HG03175 (cell line): ENCODE data around the gene CEACAM7.

Experiments used
- ATAC-seq: cut with Tn5 transposase; IDR thresholded peaks from one replicate; pipeline ENCODE4 v1.9.1; 2021; ENCODE audit warnings: mild to moderate bottlenecking, moderate library complexity; ENCODE audit not compliant: unreplicated experiment

Gene CEACAM7

GRCh38 chr19:41700381-41701195, 12.5 kb upstream of the CEACAM7 start:
- no peak for ATAC-seq

- no peak for ATAC-seq
These were observed 11.9 kb upstream of the CEACAM7 start for GRCh38 chr19:41699968-41700323.

GRCh38 chr19:41699231-41699967, 11.3 kb upstream of the CEACAM7 start:
- no peak for ATAC-seq

- ATAC-seq: no peak
These were observed 10.7 kb upstream of the CEACAM7 start for GRCh38 chr19:41698746-41699230.

- no peak for ATAC-seq
These were observed 9.3 kb upstream of the CEACAM7 start for GRCh38 chr19:41697198-41697855.

- ATAC-seq: no peak
These were observed 8.5 kb upstream of the CEACAM7 start for GRCh38 chr19:41696402-41697197.

GRCh38 chr19:41695745-41696144, 7.7 kb upstream of the CEACAM7 start:
- ATAC-seq: no peak

GRCh38 chr19:41694831-41695635, 7.0 kb upstream of the CEACAM7 start:
- ATAC-seq: no peak

GRCh38 chr19:41694196-41694595, 6.1 kb upstream of the CEACAM7 start:
- no peak for ATAC-seq

GRCh38 chr19:41691268-41691970, 3.3 kb upstream of the CEACAM7 start:
- ATAC-seq: no peak

- ATAC-seq: no peak
These were observed 2.7 kb upstream of the CEACAM7 start for GRCh38 chr19:41690801-41691065.

- ATAC-seq: no peak
These were observed 2.1 kb upstream of the CEACAM7 start for GRCh38 chr19:41689993-41690800.

- ATAC-seq: no peak
These were observed 617 bp upstream of the CEACAM7 start for GRCh38 chr19:41688687-41689086.

- ATAC-seq: no peak
These were observed 651 bp downstream of the CEACAM7 start for GRCh38 chr19:41687419-41687818.

- ATAC-seq: no peak
These were observed 5.6 kb downstream of the CEACAM7 start for GRCh38 chr19:41682437-41682836.

- ATAC-seq: no peak
These were observed 16.6 kb downstream of the CEACAM7 start for GRCh38 chr19:41671486-41671885.

- ATAC-seq: no peak
These were observed 17.3 kb downstream of the CEACAM7 start for GRCh38 chr19:41670755-41671154.

GRCh38 chr19:41668315-41668714, 19.8 kb downstream of the CEACAM7 start:
- ATAC-seq: no peak

GRCh38 chr19:41666075-41666474, 22.0 kb downstream of the CEACAM7 start:
- ATAC-seq: no peak
